RKO (cell line): ENCODE measurements around the gene PCNX1.

Experiments
- DNase-seq: peaks from one replicate; pipeline ENCODE4 v3.0.0-alpha.2; 2016; ENCODE audit warnings: low spot score

PCNX1 gene

DNA sequence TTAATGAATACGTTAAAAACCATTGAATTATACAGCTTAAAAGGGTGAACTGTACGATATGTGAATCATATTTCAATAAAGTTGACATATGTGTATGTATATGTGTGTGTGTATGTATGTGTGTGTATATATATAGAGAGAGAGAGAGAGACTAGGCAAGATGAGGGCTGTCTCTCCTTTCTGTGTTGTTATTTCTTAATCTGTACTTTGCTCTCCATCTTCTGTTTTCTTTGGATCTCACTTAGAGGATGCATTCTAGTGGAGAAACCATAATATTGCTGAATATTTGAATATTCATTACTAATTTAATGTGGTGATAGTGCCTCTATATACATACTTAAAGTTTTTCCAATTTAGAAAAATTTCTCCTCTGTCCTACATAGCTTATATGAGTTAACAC lies 50.5 kb downstream of the PCNX1 start:
- no peak for DNase-seq

GRCh38 chr14:70962935-70963334 lies 55.7 kb downstream of the PCNX1 start:
- no peak for DNase-seq

DNA sequence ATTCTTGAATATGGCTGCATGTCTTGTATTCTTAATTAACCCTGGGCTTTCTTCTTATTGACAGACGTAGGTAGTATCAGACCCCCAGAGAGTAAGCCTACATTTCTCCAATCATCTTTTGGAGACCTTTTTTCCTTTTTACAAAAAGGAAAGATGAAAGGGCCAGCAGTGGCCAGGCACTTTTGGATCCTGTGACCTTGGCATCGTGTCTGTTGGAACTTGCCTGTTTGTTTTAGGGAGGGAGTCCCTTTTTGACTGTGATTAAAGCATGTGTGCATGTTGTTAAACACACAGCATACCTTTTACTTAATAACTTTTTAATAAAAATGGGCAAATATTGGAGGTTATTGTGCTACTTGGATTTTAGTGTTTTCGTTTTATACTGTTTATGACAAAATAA lies 57.2 kb downstream of the PCNX1 start:
- DNase-seq: no peak

GRCh38 chr14:70971560-70971959 lies 64.3 kb downstream of the PCNX1 start:
- no peak for DNase-seq

GRCh38 chr14:70972107-70972976 lies 65.1 kb downstream of the PCNX1 start:
- peak; percentile 82 for DNase-seq

DNA sequence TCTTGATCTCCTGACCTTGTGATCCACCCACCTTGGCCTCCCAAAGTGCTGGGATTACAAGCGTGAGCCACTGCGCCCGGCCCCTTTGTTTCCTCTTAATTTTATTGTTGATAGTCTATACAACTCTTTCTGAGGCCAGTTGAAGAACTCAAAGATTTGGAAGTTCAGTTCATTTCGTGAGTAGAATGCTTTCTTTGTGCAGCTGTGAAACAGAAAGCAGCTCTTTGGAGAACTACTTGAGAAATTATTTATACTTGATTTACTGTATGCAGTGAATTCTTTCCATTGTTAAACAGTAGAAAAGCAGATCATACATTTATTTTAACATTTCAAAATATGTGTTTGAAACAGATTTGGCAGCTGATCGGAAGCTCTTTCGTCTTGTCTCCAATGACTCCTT lies 69.3 kb downstream of the PCNX1 start:
- no peak for DNase-seq

- DNase-seq: no peak
These were observed 74.0 kb downstream of the PCNX1 start for GRCh38 chr14:70981000-70981952.

- DNase-seq: no peak
These were observed 74.9 kb downstream of the PCNX1 start for GRCh38 chr14:70982200-70982599.

DNA sequence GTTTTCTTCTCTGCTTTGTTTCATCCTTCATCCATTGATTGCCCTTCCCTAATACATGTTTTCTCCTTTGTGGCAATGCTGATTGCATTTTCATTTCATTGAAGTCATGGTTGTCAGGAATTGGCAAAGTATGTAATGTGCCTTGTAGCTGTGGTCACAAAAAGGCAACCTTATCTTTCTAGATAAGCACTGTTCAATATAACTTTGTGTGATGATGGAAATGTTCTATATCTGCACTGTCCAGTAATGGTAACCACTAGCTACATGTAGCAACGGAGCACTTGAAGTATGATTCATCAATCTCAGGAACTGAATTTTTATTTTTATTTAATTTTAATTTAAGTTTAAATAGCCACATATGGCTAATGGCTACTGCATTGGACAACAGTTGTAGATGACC lies 79.8 kb downstream of the PCNX1 start:
- DNase-seq: no peak

DNA sequence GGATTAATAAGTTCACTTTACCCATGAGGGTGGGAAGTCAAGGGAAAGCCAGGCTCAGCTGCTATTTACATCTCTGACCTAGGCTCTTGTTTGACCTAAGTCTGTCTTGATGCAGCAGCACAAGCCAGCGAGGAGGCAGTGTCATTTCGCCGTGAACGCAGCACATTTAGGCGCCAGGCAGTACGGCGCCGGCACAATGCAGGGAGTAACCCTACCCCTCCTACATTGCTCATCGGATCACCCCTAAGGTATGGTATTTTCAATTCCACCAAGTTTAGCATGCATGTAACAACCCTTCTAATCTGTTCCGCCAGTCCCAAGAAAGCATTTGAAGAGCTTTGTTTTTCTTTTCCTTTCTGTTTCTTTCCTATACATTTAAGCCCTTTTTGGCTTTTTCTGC lies 81.2 kb downstream of the PCNX1 start:
- DNase-seq: no peak

- no peak for DNase-seq
These were observed 86.7 kb downstream of the PCNX1 start for GRCh38 chr14:70993931-70994330.

DNA sequence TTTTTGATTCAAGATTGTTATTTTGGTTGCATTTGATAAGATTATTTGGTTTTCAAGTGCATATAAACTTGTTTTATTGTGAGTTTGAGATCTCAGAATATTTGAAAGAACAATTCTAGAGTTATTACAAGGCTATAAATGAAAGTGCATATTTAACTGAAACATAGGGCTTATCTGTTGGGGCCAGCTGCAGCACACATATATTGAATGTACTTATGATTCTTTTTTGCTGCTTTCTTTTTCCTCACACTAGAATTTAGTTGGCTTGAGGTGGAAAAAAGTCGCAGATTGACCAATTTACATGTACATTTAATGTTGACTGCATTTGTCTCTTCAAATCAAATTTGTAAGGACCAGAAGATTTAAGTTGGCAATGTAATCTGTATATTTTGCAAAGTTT lies 88.0 kb downstream of the PCNX1 start:
- DNase-seq: no peak

- peak; percentile 61 for DNase-seq
These were observed 88.4 kb downstream of the PCNX1 start for GRCh38 chr14:70995671-70996070.

DNA sequence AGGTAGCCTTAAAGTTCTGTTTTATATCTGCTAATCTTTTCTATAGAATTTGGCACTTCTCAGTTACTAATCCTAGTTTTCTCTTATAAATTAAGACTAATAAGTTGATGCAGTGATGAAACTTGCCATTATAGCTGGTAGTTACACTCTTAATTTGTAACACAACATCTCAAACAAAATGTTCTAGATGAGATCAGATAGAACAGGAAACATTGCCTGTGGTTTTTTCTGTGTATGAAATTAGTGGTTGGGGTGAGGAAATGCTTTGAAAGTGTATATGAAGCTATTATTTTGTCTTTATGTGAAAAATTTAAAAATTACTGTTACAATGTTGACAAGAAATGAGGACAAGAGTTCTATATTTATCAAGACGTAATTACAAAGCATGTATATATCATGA lies 91.9 kb downstream of the PCNX1 start:
- DNase-seq: no peak

GRCh38 chr14:71000091-71000490 lies 92.8 kb downstream of the PCNX1 start:
- DNase-seq: no peak

DNA sequence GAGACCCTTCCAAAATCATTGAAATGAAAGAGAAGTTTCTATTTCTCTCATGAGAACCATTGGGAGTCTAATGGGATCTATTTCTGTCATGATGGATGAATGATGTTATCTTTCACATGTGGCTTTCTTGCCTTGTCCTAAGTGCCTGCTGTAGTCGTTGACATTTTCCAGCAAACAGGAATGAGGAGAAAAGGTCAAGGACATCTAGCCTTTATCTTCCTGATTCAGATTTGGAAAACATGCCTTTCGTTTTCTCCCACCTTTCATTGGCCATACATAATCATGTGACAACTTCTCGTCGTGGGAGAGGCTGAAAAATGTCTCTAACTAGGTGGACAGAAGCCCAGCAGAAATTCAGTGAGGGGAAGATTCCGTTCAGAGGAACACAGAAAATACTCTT lies 94.5 kb downstream of the PCNX1 start:
- DNase-seq: no peak

DNA sequence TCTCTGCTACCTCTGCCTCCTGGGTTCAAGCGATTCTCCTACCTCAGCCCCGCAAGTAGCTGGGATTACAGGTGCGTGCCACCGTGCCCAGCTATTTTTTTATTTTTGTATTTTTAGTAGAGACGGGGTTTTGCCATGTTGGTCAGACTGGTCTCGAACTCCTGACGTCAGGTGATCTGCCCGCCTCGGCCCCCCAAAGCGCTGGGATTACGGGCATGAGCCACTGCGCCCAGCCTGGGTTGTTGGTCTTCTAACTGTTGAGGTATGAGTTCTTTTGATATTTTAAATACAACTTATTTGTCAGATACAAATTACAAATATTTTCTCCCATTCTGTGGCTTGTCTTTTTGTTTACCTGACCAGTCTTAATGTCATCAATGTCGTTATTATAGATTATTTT lies 95.9 kb downstream of the PCNX1 start:
- DNase-seq: no peak

- no peak for DNase-seq
These were observed 97.2 kb downstream of the PCNX1 start for GRCh38 chr14:71004481-71004880.

DNA sequence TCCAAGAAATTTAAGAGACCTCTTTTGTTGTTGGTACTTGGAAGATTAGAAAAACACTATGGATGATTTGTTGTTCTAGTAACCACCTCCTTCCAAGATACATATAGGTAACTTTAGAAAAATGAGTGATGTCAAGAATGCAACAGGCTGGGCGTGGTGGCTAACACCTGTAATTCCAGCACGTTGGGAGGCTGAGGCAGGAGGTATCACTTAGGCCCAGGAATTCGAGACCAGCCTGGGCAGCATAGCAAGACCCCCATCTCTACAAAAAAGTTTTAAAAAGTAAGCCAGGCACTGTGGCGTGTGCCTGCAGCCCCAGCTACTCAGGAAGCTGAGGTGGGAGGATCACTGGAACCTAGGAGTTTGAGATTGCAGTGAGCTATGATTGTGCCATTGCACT lies 97.8 kb downstream of the PCNX1 start:
- DNase-seq: no peak

DNA sequence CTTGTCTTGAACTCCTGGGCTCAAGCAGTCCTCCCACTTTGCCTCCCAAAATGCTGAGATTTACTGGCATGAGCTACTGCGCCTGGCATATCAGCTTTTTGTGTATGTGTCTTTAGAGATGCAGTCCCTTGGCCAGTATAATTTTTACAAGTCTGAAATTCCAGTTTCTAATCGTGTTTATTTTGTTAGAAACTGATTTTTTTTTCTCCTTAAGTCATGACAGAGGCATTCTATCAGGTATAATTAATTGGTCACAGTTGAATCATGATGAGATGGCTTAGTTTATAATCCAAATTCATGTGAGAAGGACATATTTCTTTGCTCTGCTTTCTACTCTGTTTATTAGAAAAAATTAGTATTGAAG lies 98.9 kb downstream of the PCNX1 start:
- DNase-seq: no peak

GRCh38 chr14:71011479-71011878 lies 104.2 kb downstream of the PCNX1 start:
- DNase-seq: no peak

DNA sequence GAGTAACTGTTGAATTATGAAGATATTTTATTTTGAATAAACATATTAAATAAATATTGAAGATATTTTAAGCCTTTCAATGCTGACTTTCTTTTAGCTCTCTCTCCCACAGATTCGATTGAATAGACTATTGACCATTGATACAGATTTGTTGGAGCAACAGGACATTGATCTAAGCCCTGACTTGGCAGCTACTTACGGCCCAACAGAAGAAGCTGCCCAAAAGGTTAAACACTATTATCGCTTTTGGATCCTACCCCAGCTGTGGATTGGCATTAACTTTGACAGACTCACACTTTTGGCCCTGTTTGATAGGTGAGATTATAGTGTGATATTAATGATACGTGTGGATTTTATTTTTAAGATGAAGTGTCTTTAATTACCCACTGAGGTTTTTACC lies 105.6 kb downstream of the PCNX1 start:
- no peak for DNase-seq

- no peak for DNase-seq
These were observed 106.4 kb downstream of the PCNX1 start for GRCh38 chr14:71013551-71014192.
